GM19397 (cell line): ENCODE data around the gene SRD5A2.
"Not testable (repeated sequence)": the region's sequence is repeated elsewhere in the genome, so short reads cannot be mapped to it uniquely, and the experiment has no call there.

Source experiments
- ATAC-seq: cut with Tn5 transposase; IDR thresholded peaks from one replicate; pipeline ENCODE4 v1.9.1; 2021; ENCODE audit warnings: mild to moderate bottlenecking, moderate library complexity; ENCODE audit not compliant: unreplicated experiment

SRD5A2 gene

DNA sequence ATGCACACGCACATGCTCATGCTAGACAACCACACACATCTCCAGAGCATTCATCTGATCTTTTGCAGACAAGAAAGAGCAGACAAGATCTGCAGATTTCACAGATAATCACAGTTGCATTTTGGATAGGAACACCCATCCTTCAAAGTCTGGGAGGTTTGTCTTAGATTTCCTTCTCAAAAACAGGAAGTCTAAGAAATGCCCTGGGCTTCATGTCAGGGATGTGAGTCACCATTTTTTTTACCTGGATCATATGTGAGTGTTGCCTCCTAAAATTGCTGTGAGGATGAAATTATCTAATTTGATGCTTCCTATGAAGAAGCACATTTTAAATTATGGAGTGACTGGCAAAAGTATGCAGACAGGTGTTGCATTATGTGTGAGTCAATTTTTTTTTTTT lies 46.1 kb downstream of the SRD5A2 start:
- no peak for ATAC-seq

DNA sequence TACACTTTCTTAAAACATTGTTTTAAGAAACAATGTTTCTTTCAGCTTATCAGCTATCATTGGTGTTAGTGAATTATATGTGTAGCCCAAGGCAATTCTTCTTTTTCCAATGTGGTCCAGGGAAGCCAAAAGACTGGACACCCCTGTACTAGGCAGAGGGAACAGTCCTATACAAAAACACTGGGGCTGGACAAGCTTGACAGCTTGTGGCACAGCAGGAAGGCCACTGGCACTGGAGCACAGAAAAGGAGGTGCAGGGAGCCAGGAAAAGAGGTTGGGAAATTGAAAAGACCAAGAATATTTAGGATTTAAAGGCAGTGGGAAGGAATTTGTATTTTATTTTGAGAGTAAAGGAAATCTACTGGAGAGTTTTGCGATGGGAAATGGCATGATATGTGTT lies 47.7 kb downstream of the SRD5A2 start:
- no peak for ATAC-seq

DNA sequence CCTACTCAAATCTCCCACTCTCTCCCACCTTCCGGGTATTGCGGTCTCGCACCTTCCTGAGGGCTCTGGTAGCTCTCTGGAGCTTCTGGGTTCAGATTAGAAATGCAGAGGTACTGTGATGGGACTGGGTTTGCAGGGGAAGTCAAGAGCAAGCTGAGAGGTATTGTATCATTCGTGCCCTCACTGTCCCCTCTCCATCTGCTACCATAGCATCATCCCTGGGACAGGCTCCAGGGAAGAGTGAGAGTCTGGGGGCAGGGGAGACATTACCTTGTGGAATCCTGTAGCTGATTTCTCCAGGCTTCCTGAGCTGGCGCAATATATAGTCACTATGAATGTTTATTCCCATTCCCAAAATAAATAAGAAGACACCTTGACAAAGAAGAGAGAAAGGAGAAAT lies 49.6 kb downstream of the SRD5A2 start:
- no peak for ATAC-seq

- ATAC-seq: no peak
These were observed 51.5 kb downstream of the SRD5A2 start for GRCh38 chr2:31529256-31529655.

- ATAC-seq: no peak
These were observed 51.9 kb downstream of the SRD5A2 start for GRCh38 chr2:31528823-31529222.

DNA sequence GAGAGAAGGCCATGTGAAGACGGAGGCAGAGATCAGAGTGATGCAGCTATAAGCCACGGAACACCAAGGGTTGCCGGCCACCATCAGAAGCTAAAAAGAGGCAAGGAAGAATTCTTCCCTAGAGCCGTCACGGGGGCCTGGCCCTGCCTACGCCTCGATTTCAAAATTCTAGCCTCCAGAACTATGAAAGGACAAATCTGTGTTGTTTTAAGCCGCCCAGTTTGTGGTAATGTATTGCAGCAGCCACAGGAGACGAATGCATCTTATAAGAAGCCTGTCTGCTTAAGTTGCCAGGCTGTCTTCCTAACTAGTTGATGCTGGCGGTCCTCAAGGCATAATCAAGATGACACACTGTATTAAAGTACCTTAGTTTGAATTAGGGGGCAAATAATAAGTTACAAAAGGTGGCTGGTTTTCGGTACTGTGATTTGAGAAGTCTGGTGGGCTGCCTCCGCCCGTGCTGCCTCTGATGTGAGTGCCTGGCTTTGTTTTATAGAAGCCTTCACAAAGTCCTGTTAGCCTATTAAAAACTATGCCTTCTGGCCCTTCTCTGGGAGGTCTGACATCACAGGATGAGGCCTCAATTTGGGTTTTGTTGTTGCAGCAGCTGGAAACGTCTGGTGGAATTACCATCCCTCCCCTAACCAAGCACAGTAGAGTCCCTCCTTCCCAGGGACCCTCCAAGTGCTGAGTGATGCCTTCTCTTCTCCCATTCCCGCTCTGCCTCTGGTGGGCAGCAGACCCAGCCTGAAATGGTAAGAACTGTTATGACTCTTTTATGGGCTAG lies 53.6 kb downstream of the SRD5A2 start:
- no peak for ATAC-seq

- ATAC-seq: no peak
These were observed 54.9 kb downstream of the SRD5A2 start for GRCh38 chr2:31525876-31526275.

GRCh38 chr2:31524592-31524991 lies 56.1 kb downstream of the SRD5A2 start:
- no peak for ATAC-seq

- ATAC-seq: no peak
These were observed 56.8 kb downstream of the SRD5A2 start for GRCh38 chr2:31523871-31524492.

- ATAC-seq: no peak
These were observed 58.0 kb downstream of the SRD5A2 start for GRCh38 chr2:31522786-31523185.

- no peak for ATAC-seq
These were observed 63.1 kb downstream of the SRD5A2 start for GRCh38 chr2:31517442-31518203.

GRCh38 chr2:31515586-31515985 lies 65.2 kb downstream of the SRD5A2 start:
- no peak for ATAC-seq

DNA sequence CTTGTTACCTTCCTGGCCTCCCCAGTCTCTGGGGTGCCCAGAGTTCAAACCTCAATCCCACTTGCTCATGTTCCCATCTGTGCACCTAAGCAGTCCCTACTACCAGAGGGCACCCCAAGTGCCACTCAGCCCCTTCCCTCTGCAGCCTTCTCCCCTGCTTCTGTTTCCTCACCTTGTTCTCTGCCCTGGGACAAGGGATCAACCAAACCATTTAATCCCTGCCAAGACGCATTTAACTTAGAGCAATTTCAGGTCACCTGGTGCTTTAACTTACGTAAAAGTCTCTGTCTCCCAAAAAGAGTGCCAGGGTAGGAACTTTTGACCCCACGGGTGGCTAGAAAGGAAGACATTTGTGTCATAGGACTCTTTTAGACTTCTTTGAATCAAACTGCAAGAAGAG lies 67.2 kb downstream of the SRD5A2 start:
- no peak for ATAC-seq

DNA sequence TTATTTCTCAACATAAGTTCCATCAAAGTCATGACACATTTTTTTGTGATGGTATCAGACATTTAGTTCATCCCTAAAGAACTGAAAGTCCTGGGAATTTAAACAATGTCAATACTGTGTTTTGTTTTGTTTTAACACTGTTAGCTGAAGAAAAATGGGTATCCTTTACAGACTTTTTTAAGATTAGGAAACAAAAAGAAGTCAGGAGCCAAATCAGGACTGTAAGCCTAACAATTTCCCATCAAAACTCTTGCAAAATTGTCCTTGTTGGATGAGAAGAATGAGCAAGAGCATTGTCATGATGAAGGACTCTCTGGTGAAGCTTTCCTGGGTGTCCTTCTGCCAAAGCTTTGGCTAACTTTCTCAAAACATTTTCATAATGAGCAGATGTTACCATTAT lies 69.4 kb downstream of the SRD5A2 start:
- ATAC-seq: no peak

GRCh38 chr2:31505111-31505510 lies 75.6 kb downstream of the SRD5A2 start:
- no peak for ATAC-seq

DNA sequence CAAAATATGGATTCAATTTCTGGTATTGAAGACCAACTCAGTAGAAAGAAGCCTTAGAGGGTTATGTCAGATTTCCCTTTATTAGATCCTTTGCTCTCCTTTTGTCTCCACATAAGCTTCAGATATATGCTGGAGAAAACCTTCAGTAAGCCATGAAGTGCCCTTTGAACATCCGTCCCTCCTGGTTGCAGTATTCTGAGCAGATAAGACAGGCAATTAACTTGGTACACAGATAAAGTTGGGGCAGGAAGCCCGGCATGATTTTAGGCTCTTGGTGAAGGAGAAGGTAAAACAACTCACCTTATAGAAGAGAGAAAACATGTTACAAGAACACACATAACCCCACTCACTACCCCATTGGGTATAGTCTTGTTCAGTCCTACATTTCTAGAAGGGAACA lies 76.4 kb downstream of the SRD5A2 start:
- no peak for ATAC-seq

DNA sequence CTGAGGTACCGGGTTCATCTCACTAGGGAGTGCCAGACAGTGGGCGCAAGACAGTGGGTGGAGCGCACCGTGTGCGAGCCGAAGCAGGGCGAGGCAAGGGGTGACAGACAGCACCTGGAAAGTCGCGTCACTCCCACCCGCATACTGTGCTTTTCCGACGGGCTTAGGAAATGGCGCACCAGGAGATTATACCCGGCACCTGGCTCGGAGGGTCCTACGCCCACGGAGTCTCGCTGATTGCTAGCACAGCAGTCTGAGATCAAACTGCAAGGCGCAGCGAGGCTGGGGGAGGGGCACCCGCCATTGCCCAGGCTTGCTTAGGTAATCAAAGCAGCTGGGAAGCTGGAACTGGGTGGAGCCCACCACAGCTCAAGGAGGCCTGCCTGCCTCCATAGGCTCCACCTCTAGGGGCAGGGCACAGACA lies 84.3 kb downstream of the SRD5A2 start:
- ATAC-seq: not testable (repeated sequence)

DNA sequence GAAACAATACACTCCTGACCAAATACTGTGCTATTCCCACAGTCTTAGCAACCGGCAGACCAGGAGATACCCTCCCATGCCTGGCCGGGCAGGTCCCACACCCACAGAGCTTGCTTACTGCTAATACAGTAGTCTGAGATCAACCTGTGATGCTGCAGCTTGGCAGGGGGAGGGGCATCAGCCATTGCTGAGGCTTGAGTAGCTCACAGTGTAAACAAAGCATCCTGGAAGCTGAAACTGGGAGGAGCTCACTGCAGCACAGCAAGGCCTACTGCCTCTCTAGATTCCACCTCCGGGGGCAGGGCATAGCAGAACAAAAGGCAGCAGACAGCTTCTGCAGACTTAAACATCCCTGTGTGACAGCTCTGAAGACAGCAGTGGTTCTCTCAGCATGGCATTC lies 91.4 kb downstream of the SRD5A2 start:
- not testable (repeated sequence) for ATAC-seq

DNA sequence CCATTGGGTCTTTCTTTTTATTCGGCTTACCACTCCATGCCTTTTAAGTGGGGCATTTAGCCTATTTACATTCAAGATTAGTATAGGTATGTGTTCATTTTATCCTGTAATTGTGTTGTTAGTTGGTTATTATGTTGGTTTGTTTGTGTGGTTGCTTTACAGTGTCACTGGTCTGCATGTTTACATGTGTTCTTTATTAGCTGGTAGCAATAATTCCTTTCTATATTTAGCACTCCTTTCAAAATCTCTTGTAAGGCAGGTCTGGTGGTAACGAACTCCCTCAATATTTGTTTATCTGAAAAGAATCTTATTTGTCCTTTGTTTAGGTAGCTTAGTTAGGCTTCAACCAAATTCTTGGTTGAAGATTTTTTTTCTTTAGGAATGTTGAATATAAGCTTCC lies 97.5 kb downstream of the SRD5A2 start:
- no peak for ATAC-seq

DNA sequence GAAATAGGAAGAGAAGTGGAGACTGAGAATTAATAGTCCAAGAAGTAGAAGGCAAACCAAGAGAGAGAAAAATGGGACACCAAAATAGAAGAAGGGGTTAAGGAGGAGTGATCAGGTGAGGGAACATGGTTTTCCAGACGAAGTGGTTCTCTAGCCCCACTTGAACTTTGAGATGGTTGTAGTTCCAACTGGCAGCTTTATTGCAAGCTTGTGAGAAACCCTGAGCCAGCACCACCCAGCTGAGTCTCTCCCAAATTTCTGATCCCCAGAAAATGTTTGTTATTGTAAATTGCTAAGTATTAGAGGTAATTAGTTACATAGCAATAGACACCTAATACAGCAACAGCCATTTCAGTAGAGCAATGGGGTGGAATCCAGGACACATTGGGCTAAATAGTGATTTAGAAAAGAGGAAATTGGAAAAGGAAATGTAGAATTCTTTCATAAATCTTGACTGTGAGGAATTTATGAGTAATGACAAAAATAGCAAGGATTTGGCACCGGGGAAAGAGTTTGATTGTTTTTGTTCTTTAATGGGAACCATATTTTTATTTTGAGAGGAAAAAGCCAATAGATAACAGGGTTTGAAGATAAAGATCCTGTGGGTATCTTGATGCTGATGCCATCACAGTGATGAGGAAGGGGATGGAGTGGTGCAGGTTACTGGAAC lies 104.1 kb downstream of the SRD5A2 start:
- ATAC-seq: no peak

DNA sequence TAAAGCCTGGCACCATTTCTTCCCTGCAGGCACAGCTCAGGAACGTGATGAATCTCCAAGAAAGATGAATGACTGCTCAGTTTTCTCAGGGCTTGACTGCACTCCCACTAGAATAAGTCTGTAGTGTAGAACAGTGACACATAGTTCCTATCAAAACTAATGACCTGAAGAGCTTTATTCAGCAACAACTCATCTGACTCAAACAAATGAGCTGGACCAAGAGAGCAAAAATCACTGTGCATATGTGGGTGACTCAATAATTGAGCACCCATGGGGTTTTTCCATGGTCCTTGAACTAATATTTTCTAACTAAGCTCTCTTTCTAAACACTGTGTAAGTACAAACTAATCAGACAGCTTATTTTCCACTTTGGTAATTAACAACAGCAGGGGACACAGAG lies 105.0 kb downstream of the SRD5A2 start:
- ATAC-seq: no peak
